HG03439 (cell line): ENCODE results near the gene DNAJB8.
A peak's percentile ranks its signal among the peaks of the same experiment; 100 is the strongest.

Experiments used
- ATAC-seq: cut with Tn5 transposase; IDR thresholded peaks from one replicate; pipeline ENCODE4 v1.9.1; 2021; ENCODE audit warnings: mild to moderate bottlenecking, moderate library complexity; ENCODE audit not compliant: unreplicated experiment

The DNAJB8 gene

DNA sequence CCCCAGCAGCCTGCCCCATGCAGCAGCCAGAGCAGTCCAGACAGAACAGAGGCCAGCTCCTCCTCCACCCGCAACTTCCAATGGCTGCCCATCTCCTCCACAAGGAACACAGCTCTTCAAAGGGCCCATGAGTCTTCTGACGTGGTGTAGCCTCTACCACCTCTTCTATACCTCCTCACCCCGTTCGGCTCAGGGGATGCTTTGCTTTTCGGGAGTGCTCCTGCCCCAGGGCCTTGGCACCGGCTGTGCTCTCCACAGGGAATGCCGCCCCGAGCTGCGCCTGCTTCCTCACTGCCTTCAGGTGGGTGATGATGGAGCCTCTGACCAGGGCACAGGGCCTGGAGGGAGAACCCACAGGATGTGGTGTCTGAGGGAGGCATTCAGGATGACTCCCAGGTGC, 14.6 kb downstream of the DNAJB8 start:
- ATAC-seq: no peak

DNA sequence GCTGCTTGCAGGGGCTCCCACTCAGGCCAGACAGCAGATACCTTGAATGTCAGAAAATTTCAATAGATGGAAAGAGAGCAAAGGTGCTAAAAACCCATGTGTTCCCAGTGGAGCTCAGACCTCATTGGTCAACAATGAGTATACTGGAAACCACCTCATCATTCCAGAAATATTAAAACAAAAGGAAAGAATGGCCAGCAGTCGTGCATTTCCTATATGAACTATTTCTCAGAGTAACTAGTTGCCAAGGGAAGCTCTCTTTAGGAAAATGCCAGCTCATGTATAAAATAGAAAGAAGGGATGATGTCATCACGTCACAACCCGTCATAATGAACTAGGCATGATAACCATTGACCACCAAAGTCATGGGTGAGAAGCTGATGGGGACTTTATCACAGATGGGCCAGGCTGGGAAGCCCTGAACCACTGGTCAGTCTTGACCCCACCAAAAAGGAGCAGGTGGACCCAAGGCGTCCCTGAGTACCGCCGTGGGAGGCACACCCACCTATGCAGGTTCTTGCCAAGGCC, 17.5 kb downstream of the DNAJB8 start:
- ATAC-seq: no peak

DNA sequence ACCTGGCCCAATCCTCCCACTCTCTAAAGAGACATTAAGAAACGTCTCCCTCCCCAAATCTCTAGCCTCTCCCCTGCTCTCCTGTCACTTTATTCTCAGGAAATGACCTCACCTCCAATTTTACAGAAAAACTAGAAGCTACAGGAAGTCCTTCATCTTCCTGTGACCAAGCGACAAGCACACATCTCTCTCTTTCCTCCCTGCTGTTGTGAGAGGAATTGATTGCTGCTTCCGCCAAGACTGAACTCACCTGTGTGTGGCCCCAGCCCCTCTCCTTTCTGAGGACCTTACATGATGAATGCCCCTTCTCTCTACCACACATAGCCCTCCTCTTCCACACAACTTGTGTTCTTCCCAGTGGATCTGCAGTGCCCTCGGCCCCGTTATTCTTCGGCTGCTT, 18.2 kb downstream of the DNAJB8 start:
- no peak for ATAC-seq

- ATAC-seq: peak; percentile 59
Observed at GRCh38 chr3:128447561-128448013, 19.1 kb downstream of the DNAJB8 start.

DNA sequence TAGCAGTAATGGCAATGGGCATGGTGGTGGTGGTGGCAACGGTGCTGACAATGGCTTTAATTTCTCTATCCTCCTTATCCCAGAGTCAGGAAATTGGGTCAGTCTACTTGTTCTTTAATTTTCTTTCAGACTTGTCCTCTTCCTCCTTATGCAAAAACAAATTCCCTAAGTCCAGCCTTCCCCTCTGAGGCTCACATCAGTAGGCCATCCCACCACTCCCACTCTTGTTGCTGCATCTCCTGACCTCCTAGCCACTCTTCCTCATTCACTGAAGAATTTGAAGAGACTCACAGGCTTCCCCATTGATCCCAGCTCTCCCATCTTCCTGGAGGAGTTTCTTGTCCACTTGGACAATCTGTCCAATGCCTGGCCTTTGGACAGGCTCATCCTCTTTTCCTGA, 19.9 kb downstream of the DNAJB8 start:
- ATAC-seq: no peak

GRCh38 chr3:128445357-128445756, 21.3 kb downstream of the DNAJB8 start:
- no peak for ATAC-seq

DNA sequence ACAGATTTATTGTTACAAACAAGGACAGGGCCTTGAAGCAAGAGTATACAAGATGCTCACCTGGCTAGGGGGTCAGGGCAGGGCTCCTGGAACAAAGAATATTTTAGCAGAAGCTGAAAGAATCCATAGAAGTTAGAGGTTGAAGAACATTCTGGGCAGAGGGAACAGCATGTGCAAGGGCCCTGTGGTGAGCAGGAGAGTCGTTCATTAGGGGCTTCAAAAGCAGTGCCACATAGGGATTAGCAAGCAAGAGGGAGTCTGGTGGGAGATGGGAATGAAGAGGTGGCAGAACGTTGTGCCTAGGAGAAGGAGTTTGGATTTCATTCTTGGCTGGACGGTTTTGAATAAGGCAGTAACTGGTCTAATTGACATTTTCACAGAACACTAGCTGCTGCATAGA, 22.9 kb downstream of the DNAJB8 start:
- no peak for ATAC-seq

DNA sequence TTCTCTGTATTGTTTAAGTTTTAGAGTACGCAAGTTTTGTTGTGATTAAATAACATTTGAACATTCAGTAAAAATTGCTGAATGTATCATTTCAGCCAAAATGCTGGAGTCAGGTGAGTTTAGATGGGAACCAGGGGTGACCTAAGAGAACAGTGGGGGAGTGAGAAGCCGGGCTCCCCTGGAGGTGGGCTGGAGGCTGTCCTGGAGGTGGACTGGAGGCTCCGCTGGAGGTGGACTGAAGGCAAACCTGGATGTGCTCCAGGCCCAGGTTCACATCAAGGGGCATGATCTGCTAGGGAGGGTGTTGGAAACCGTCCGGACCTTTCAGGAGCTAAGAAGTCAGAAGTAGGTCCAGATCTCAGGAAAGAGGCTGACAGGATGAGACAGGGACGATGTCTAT, 23.7 kb downstream of the DNAJB8 start:
- no peak for ATAC-seq

DNA sequence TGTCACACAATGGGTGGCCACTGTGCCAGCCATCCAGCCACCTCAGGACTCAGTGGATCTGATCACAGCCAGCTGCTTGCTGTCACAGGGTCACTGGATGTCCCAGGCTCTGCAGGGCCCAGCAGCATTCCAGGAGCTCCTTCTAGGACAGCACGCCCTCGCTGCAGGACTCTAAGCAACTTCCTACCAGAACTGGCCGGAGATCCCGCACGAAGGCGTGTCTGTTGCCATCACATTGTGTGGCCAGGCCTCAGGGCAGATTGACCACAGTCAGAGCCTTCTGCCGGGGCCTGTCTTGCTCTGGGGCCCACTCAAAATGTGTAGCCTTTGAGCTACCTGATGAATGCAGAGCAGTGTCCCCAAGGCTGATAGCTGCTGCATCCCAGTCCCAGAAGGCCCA, 24.6 kb downstream of the DNAJB8 start:
- ATAC-seq: no peak

- no peak for ATAC-seq
Observed at GRCh38 chr3:128439226-128439625, 27.5 kb downstream of the DNAJB8 start.

GRCh38 chr3:128438488-128439072, 28.1 kb downstream of the DNAJB8 start:
- ATAC-seq: no peak

GRCh38 chr3:128436214-128436613, 30.5 kb downstream of the DNAJB8 start:
- no peak for ATAC-seq

- ATAC-seq: no peak
Observed at GRCh38 chr3:128435561-128435960, 31.1 kb downstream of the DNAJB8 start.

DNA sequence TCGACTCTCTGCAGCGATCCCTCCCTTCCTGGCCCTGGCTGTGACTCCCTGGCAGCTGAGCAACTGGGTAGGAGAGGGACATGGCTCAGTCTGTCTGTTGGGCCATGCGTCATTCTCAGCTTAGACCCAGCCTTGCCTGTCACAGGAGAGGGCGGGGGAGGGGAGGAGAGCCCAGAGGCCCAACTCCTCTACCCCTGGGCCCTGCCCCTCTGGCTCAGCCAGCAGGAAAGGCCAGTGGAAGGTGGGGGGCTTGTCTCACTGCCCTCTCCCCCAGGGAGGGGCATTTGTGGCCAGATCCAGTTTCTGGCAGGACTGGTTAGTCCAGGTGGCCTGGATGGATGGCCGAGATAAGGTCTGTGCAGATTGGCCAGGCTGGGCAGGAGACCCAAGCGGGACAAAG, 31.6 kb downstream of the DNAJB8 start:
- ATAC-seq: no peak

GRCh38 chr3:128434524-128434923, 32.2 kb downstream of the DNAJB8 start:
- ATAC-seq: no peak

DNA sequence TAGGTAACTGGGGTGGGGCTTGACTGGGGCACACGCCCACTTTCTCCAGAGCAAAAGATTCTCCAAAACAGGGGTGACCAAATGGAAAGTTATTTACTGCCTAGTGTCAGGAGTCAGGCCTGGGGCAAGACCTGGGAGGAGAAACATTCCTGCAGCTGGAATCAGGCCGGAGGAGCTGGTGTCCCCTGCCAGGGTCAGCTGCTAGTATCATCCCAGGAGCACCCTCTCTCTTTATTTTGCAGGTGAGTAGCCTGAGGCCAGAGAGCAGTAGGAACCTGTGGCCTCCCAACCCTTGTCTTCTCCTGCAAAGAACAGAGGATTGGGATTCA, 32.9 kb downstream of the DNAJB8 start:
- no peak for ATAC-seq

GRCh38 chr3:128432971-128433836, 33.5 kb downstream of the DNAJB8 start:
- no peak for ATAC-seq

DNA sequence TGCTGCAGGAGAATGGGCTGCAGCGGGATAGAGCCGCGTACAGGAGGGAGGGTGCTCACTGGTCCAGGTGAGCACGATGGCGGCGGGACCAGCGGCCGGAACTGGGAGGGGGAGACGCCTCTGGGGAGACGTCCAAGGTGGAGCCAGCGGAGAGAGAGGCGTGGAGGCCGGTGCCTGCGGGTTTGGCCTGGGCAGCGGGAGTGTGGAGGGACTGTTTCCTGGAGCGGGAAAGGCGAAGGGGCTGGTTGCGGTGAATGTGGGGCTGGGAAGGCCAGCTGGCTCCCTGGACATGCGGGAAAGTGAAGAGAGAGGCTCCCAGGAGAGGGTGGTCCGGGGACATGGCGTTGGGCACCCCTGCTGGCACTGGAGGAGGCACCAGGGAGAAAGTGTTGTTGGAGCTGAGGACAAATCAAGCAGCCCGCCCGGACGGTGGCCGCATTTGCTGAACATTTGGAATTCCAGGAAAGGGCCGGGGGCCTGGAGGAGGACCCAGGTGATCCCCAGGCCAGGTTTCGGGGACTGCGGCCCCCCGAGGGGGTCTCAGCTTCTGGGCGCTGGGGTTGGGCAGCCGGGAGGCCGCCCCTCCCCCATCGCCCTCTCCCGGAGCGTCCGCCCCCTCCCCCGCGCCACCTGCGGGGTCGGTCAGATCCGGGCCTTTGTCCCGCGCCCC, 34.3 kb downstream of the DNAJB8 start:
- no peak for ATAC-seq

DNA sequence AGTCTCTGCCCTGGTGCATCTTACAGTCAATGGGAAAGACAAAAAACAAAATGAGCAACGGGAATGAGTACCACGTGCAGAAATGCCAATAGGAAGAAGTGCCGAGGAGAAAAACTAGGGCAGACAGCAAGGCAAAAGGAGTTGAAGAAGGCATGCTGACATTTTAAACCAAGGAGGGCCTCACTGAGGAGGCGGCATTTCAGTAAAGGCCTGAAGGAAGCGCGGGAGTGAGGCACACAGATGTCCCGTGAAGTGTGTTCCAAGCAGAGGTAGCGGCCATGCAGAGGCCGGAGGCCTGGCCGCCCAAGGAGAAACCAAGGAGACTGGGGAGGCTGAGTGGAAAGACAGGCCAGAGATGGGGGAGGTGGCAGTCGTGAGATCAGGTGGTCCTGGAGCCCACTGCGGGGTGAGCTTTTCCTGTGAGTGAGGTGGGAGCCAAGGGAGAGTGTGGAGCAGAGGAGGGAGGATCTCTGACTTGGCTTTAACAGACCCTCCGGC, 34.8 kb downstream of the DNAJB8 start:
- ATAC-seq: no peak

- ATAC-seq: no peak
Observed at GRCh38 chr3:128430731-128431130, 36.0 kb downstream of the DNAJB8 start.

DNA sequence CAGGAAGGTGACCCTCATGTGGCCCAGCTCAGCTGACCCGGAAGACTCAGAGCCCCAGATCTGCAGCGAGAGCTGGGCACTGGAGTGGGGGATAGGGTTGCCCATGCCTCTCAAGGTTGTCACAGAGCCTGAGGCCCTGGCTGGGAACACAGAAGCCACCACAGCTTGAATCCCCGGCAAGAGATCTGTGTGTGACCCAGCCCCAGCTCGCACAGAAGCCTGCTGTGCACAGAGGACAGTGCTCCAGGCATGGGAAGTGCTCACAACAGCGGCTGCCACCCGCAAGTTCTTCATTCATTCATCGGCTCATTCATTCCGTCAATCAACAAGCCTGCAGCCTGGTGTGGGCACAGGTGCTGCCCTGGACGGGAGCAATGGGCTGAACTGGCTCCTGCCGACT, 36.4 kb downstream of the DNAJB8 start:
- no peak for ATAC-seq

DNA sequence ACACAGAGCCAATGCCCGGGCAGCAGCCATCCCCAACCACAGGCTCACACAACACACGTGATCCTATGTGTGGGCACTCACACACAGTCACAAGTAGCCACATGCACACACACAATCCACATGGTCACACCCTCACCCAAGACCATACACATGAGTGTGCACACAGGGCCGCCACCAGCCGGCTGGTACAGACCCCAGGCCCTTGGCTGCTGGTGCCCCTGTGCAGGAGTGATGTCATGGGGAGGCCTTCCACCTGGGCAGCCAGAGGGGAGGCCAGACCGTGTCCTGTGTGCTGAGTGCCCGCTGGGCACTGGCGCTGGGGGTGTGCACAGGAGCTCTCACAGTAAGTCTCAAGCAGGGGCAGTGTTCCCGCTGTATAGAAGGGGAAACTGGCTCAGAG, 36.9 kb downstream of the DNAJB8 start:
- ATAC-seq: no peak
